ENCODE measurements around the gene ZNF221.
"Not testable (repeated sequence)": the region's sequence is repeated elsewhere in the genome, so short reads cannot be mapped to it uniquely, and the experiment has no call there.

ZNF221 gene

GRCh38 chr19:43940719-43941118 lies 10.3 kb upstream of the ZNF221 start:
- no peaks in the 10 kb centered on the region for H3K36me3 ChIP-seq (replicated peaks; ENCODE audit: insufficient read depth, low read length)
- no peak overlapping the region for H2AFZ ChIP-seq (ENCODE audit: low read length)
- H3K27me3 ChIP-seq (replicated peaks; ENCODE audit: insufficient read depth, low read length) = no peaks in the 10 kb centered on the region; the same call in none of the 2 replicates
- H3K9ac ChIP-seq (ENCODE audit: low read length) = no peak overlapping the region
- no peaks in the 10 kb centered on the region for H3K9me2 ChIP-seq (replicated peaks; ENCODE audit: insufficient read depth, low read length)
- no peaks in the 10 kb centered on the region for H3K9me3 ChIP-seq (replicated peaks; ENCODE audit: insufficient read depth, low read length)
- H3K4me3 ChIP-seq (ENCODE audit: low read length) = no peak overlapping the region
- no peak for DNase-seq
- 0 out of 2 replicates have a peak, but pooled peaks cover under 1% of the 10 kb centered on the region for H3K4me1 ChIP-seq (ENCODE audit: low read length)
- no peak overlapping the region for H3K4me2 ChIP-seq (ENCODE audit: low read depth, low read length)
- H3F3A ChIP-seq (ENCODE audit: insufficient read depth, low read length) = no peaks in the 10 kb centered on the region
- no peaks in the 10 kb centered on the region for H4K20me1 ChIP-seq (ENCODE audit: insufficient read depth, low read length)
- TF ChIP-seq EZH2phosphoT487 (IDR thresholded peaks at IDR 0.05; ENCODE audit: low read length) = no peak
- H3K79me2 ChIP-seq (ENCODE audit: low read length) = no peaks in the 10 kb centered on the region
- H3K27ac ChIP-seq (ENCODE audit: low read length) = no peak overlapping the region

GRCh38 chr19:43941209-43941608 lies 9.8 kb upstream of the ZNF221 start:
- Histone ChIP-seq H3K9me3 (replicated peaks; ENCODE audit: insufficient read depth, low read length) (no peaks in the 10 kb centered on the region), H3K4me1 (ENCODE audit: low read length) (no peaks in the 10 kb centered on the region)
- TF ChIP-seq EZH2phosphoT487 (IDR thresholded peaks at IDR 0.05; ENCODE audit: low read length) = no peak
- no peak for TF ChIP-seq CTCF (IDR thresholded peaks at IDR 0.05; ENCODE audit: low read length)
- no peak for TF ChIP-seq EZH2 (optimal IDR thresholded peaks at IDR 0.05; ENCODE audit: low read depth, low read length)

GRCh38 chr19:43947412-43947811 lies 3.6 kb upstream of the ZNF221 start:
- not testable (repeated sequence) for H3K4me2 ChIP-seq (ENCODE audit: low read depth, low read length); H3F3A ChIP-seq (ENCODE audit: insufficient read depth, low read length); H3K36me3 ChIP-seq (replicated peaks; ENCODE audit: insufficient read depth, low read length); DNase-seq; H3K9ac ChIP-seq (ENCODE audit: low read length); H2AFZ ChIP-seq (ENCODE audit: low read length); H3K4me1 ChIP-seq (ENCODE audit: low read length); H4K20me1 ChIP-seq (ENCODE audit: insufficient read depth, low read length); H3K27ac ChIP-seq (ENCODE audit: low read length); H3K9me2 ChIP-seq (replicated peaks; ENCODE audit: insufficient read depth, low read length); H3K79me2 ChIP-seq (ENCODE audit: low read length); H3K4me3 ChIP-seq (ENCODE audit: low read length); H3K9me3 ChIP-seq (replicated peaks; ENCODE audit: insufficient read depth, low read length)
- H3K27me3 ChIP-seq (replicated peaks; ENCODE audit: insufficient read depth, low read length) = peaks cover 10% of the 10 kb centered on the region

More at GRCh38 chr19:43941209-43941608, 9.8 kb upstream of the ZNF221 start:
- no peak overlapping the region for H3K9ac ChIP-seq (ENCODE audit: low read length)
- no peaks in the 10 kb centered on the region for H3K79me2 ChIP-seq (ENCODE audit: low read length)
- H3K9me2 ChIP-seq (replicated peaks; ENCODE audit: insufficient read depth, low read length) = no peaks in the 10 kb centered on the region
- no peaks in the 10 kb centered on the region for H3K36me3 ChIP-seq (replicated peaks; ENCODE audit: insufficient read depth, low read length)
- H3K4me3 ChIP-seq (ENCODE audit: low read length) = no peak overlapping the region
- H3K4me2 ChIP-seq (ENCODE audit: low read depth, low read length) = no peak overlapping the region
- no peak overlapping the region for H2AFZ ChIP-seq (ENCODE audit: low read length)
- no peaks in the 10 kb centered on the region for H4K20me1 ChIP-seq (ENCODE audit: insufficient read depth, low read length)
- no peak for DNase-seq
- H3F3A ChIP-seq (ENCODE audit: insufficient read depth, low read length) = no peaks in the 10 kb centered on the region
- no peak overlapping the region for H3K27ac ChIP-seq (ENCODE audit: low read length)
- H3K27me3 ChIP-seq (replicated peaks; ENCODE audit: insufficient read depth, low read length) = no peaks in the 10 kb centered on the region; the same call in none of the 2 replicates

GRCh38 chr19:43949803-43950202 lies 1.2 kb upstream of the ZNF221 start:
- H4K20me1 ChIP-seq (ENCODE audit: insufficient read depth, low read length); H3K9me3 ChIP-seq (replicated peaks; ENCODE audit: insufficient read depth, low read length); H3K36me3 ChIP-seq (replicated peaks; ENCODE audit: insufficient read depth, low read length); H3K4me1 ChIP-seq (ENCODE audit: low read length); H3F3A ChIP-seq (ENCODE audit: insufficient read depth, low read length); H2AFZ ChIP-seq (ENCODE audit: low read length); H3K79me2 ChIP-seq (ENCODE audit: low read length); H3K4me3 ChIP-seq (ENCODE audit: low read length); H3K4me2 ChIP-seq (ENCODE audit: low read depth, low read length); H3K9ac ChIP-seq (ENCODE audit: low read length); DNase-seq; H3K9me2 ChIP-seq (replicated peaks; ENCODE audit: insufficient read depth, low read length); H3K27ac ChIP-seq (ENCODE audit: low read length): not testable (repeated sequence)
- 0 out of 2 replicates have a peak, but pooled peaks cover 10% of the 10 kb centered on the region for H3K27me3 ChIP-seq (replicated peaks; ENCODE audit: insufficient read depth, low read length)

- no peak for DNase-seq
- Histone ChIP-seq H3K36me3 (replicated peaks; ENCODE audit: insufficient read depth, low read length) (no peaks in the 10 kb centered on the region), H3K79me2 (ENCODE audit: low read length) (no peaks in the 10 kb centered on the region), H2AFZ (ENCODE audit: low read length) (no peak overlapping the region), H3K9me2 (replicated peaks; ENCODE audit: insufficient read depth, low read length) (no peaks in the 10 kb centered on the region), H3K4me1 (ENCODE audit: low read length) (no peaks in the 10 kb centered on the region), H3F3A (ENCODE audit: insufficient read depth, low read length) (no peaks in the 10 kb centered on the region), H3K9ac (ENCODE audit: low read length) (no peak overlapping the region), H3K9me3 (replicated peaks; ENCODE audit: insufficient read depth, low read length) (no peaks in the 10 kb centered on the region), H3K4me2 (ENCODE audit: low read depth, low read length) (no peak overlapping the region), H4K20me1 (ENCODE audit: insufficient read depth, low read length) (no peaks in the 10 kb centered on the region), H3K27me3 (replicated peaks; ENCODE audit: insufficient read depth, low read length) (no peaks in the 10 kb centered on the region), H3K27ac (ENCODE audit: low read length) (no peak overlapping the region), H3K4me3 (ENCODE audit: low read length) (no peak overlapping the region)
- TF ChIP-seq CTCF (IDR thresholded peaks at IDR 0.05; ENCODE audit: low read length) = no peak
- no peak for TF ChIP-seq EZH2 (optimal IDR thresholded peaks at IDR 0.05; ENCODE audit: low read depth, low read length)
- no peak for TF ChIP-seq EZH2phosphoT487 (IDR thresholded peaks at IDR 0.05; ENCODE audit: low read length)
These were observed 5.8 kb downstream of the ZNF221 start for GRCh38 chr19:43956827-43957226.
